Adrenal gland (tissue), 5 donors: ENCODE data around the gene TPST1.

Experiments
- CTCF ChIP-seq, 6 experiments: fragments of 450-650 bp in 4 of 6; fragments of 200-600 bp in 2 of 6; sonication (generic) in 1 of 6; IDR thresholded peaks; 1 replicate in 5 of 6; 2 replicates in 1 of 6; pipeline versions ENCODE4 v1.5.1 to v1.8.0; 2016 to 2021; ENCODE audit warnings: antibody characterized with exemption in 6 of 6, mild to moderate bottlenecking in 2 of 6, moderate library complexity in 1 of 6
- POLR2A ChIP-seq, 2 donors: fragments of 450-650 bp; IDR thresholded peaks; one replicate each; pipeline ENCODE4 v1.6.1; 2017; ENCODE audit warnings: antibody characterized with exemption in 2 of 2, mild to moderate bottlenecking in 2 of 2, moderate library complexity in 1 of 2
- donor health status: DM: no; HTN: no; CAD: no.

GRCh38 chr7:66409493-66409892, 204.4 kb downstream of the TPST1 start:
- no peak for TF ChIP-seq CTCF (IDR thresholded peaks at IDR 0.05)
- TF ChIP-seq POLR2A (IDR thresholded peaks at IDR 0.05), result no peak
